GM18526 (cell line): Measurements from ENCODE around the gene BLNK.

Experiments
- POLR2A ChIP-seq: IDR thresholded peaks from 3 replicates; pipeline ENCODE4 v1.6.1; 2011; ENCODE audit not compliant: insufficient read length; ENCODE audit errors: extremely low read depth

The BLNK gene

GRCh38 chr10:96255549-96256333, 15.6 kb downstream of the BLNK start:
- TF ChIP-seq POLR2A = no peak

DNA sequence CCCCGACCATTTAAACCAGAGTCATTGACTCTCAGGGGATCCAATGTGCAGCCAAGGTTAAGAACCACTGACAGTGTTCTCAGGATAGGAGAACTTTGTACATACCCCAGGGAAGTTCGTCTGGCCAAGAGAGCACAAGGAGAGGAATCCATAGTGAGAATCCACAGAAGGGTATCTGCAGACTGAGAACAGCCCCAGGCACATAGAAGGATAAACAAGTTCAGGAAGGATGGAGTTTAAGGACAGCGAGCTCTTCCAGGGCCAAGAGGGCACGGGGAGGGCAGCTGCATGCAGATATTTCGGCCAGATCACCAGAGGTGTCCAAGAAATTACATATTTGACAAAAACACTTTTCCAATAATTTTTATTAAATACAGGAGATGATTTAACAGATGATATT, 16.4 kb downstream of the BLNK start:
- no peak for TF ChIP-seq POLR2A

DNA sequence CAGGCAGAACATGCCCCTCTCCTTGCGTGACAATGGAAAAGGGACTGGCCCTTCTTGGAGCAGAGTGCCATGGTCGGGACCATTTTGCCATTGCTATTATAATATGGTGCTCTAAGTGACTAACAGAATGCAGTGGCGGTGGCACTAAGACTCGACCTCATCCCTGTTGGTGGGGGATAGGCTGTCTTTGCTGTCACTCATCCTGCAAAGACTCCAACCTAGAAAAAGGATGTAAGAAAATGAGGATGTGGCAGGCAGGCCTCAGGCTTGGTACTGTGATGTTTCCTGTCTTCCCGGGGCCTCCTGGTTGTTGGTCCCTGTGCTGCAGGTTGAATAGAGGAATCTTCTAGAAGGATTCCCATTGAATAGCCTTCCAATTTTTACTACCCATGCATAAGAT, 18.6 kb downstream of the BLNK start:
- TF ChIP-seq POLR2A = no peak

GRCh38 chr10:96250349-96250748, 21.0 kb downstream of the BLNK start:
- TF ChIP-seq POLR2A = no peak

- TF ChIP-seq POLR2A = no peak
Measured at GRCh38 chr10:96249264-96249663, 22.1 kb downstream of the BLNK start.

DNA sequence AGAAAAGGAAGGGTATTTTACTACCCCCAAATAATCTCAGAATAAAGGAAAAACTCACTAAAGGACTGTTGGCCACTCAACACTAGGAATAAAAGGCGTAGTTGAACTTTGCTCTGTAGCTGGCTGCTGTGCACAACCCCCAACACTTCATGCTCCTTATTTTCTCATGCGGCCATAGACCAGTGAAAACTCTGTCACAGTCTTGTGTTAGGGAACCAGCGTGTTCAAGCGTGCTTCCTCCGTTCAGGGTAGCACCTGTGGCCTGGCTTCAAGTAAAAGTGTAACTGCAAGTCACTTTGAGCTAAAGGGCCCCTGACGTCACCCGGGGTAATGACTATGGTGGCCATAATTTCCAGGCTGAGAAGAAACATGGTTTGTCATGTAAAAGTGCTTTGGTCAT, 27.0 kb downstream of the BLNK start:
- no peak for TF ChIP-seq POLR2A

GRCh38 chr10:96243296-96243695, 28.1 kb downstream of the BLNK start:
- no peak for TF ChIP-seq POLR2A

GRCh38 chr10:96242822-96243221, 28.5 kb downstream of the BLNK start:
- TF ChIP-seq POLR2A = no peak

- TF ChIP-seq POLR2A = no peak
Measured at GRCh38 chr10:96238646-96239623, 32.4 kb downstream of the BLNK start.

DNA sequence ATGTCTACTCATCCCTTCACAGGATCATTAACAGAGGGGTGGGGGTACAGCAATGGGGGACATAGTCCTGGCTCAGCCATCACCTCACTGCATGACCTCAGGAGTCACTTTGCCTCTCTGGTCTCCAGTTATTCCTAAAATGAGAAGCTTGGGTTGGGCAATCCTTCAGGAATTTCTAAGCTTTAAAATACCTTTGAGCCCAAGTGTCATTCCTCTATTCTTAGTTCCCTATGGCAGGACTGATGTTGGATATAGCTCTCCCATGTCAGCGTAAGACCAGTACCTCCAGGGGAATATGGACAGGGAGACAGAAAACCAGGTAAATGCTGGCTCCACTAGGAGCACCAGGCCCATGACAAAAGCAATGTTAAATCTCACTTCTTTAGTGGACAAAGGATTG, 34.5 kb downstream of the BLNK start:
- no peak for TF ChIP-seq POLR2A

DNA sequence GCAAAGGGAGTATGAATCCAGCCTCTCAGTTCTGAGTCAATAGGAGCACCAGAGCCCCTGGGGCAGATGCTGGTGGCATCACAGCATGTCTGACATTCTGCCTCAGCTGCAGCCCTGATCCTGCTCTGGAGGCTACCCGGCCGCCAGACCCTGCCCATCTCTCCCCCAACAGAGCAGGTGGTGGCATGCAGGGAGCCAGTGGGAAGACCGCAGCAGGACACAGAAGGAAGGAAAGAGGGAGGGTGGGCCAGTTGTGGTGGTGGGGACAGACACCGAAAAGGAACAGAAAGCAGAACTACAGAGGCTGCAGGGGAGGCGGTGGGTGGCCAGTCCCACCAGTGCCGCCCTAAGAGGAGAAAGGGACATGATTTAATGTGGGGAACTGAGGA, 35.3 kb downstream of the BLNK start:
- no peak for TF ChIP-seq POLR2A

- TF ChIP-seq POLR2A = no peak
Measured at GRCh38 chr10:96235326-96236089, 35.9 kb downstream of the BLNK start.

- no peak for TF ChIP-seq POLR2A
Measured at GRCh38 chr10:96233959-96234358, 37.4 kb downstream of the BLNK start.

GRCh38 chr10:96230527-96230926, 40.8 kb downstream of the BLNK start:
- TF ChIP-seq POLR2A = no peak

GRCh38 chr10:96229568-96230030, 41.8 kb downstream of the BLNK start:
- no peak for TF ChIP-seq POLR2A
